ENCODE results near the gene MED4. TPM values are rescaled to one million over a fixed set of nuclear protein-coding genes. Genes with fewer than 3 reads are reported as not detected.

MED4 gene
- total RNA-seq, 3 donors from 2014 or later (not counting 1 experiment from before 2014, with no cell fraction given), result 58.2 to 59.3 (median 58.4) TPM

DNA sequence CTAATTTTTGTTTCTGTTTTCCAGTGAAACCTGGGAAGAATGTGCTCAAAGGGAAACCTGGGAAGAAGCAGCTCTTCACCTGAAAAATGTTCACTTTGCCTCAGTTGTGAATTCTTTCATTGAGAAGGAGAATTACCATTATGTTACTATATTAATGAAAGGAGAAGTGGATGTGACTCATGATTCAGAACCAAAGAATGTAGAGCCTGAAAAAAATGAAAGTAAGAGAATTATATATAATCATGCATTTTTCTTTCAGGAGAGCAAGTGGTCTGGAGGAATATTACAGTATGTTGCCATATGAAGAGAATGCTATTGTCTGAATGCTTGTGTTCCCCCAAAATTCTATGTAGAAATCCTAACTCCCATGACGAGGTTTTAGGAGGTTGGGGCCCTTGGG lies 54.0 kb downstream of the MED4 start:
- no peaks in the 10 kb centered on the region for H3K27me3 Mint-ChIP-seq (ENCODE audit: low read depth in 2 of 2)
- intact Hi-C loops (cut with micrococcal nuclease), result no loop called here
- no peak for DNase-seq
- H3K36me3 Mint-ChIP-seq, result no peaks in the 10 kb centered on the region
- peaks cover 4% of the 10 kb centered on the region for H3K36me3 ChIP-seq (ENCODE audit: control insufficient read depth, insufficient read depth, low read length)
- H3K9me3 Mint-ChIP-seq, result no peaks in the 10 kb centered on the region
- no peak for ATAC-seq
- no peak overlapping the region for H3K27ac ChIP-seq (ENCODE audit: low read length)
- TF ChIP-seq, protein P1, sequence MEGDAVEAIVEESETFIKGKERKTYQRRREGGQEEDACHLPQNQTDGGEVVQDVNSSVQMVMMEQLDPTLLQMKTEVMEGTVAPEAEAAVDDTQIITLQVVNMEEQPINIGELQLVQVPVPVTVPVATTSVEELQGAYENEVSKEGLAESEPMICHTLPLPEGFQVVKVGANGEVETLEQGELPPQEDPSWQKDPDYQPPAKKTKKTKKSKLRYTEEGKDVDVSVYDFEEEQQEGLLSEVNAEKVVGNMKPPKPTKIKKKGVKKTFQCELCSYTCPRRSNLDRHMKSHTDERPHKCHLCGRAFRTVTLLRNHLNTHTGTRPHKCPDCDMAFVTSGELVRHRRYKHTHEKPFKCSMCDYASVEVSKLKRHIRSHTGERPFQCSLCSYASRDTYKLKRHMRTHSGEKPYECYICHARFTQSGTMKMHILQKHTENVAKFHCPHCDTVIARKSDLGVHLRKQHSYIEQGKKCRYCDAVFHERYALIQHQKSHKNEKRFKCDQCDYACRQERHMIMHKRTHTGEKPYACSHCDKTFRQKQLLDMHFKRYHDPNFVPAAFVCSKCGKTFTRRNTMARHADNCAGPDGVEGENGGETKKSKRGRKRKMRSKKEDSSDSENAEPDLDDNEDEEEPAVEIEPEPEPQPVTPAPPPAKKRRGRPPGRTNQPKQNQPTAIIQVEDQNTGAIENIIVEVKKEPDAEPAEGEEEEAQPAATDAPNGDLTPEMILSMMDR (IDR thresholded peaks at IDR 0.05), result no peak
- H3K27ac Mint-ChIP-seq, result peak overlapping the region in 1 of 2 donors; percentile 57
- peaks cover 21% of the 10 kb centered on the region in 2 donors for H3K4me1 Mint-ChIP-seq
- H3K9me3 ChIP-seq (ENCODE audit: control insufficient read depth, insufficient read depth, low read length), result no peaks in the 10 kb centered on the region
- H3K27me3 ChIP-seq (ENCODE audit: control insufficient read depth, insufficient read depth, low read length), result no peaks in the 10 kb centered on the region
- H3K4me3 ChIP-seq (ENCODE audit: low read length), result no peak overlapping the region
- no CpG with 5 or more reads among the region's 1 CpG for WGBS (ENCODE audit: insufficient coverage)
- H3K4me3 Mint-ChIP-seq, result no peak overlapping the region
- H3K4me1 ChIP-seq (ENCODE audit: control insufficient read depth, insufficient read depth, low read length), result peaks cover 13% of the 10 kb centered on the region

DNA sequence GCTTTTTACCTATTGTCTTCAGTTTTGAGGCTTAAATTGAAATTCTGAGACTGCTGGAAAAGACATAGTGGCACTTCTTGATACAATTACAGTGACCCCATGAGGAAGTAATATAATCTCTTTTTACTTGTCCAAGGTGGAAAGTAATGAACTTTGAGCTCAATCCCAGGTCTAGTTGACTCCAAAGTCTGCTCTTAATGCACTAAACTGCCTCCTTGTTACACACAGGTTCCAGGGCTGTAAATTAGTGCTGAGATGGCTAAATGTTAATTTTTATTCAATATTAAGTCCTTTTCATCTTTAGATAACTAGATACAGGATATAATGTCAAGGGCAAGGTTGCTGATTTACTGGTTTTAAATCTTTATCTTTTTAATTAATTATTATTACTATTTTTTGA lies 54.9 kb downstream of the MED4 start:
- no peak for ATAC-seq

DNA sequence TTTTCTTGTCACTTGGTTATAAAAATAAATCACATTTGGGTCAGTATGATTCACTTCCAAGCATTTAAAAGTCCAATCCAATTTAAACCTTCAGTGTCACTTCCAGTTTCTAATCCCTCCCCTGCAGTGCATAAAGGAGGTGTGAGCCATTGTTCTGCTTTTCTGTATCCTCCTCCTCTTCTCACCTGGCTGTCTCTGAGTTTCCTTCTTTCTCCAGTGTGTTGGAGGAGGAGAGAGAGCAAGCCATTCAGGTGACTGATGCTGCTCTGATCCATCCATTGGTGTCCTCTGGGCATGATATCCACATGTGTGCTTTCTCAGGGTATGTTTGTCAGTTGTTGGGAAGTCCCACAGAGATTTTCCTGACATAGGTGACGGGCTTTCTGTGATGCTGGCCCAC lies 56.1 kb downstream of the MED4 start:
- no peak overlapping the region for H3K4me3 ChIP-seq (ENCODE audit: low read length)
- H3K27ac ChIP-seq (ENCODE audit: low read length), result no peak overlapping the region
- H3K4me1 Mint-ChIP-seq, result peaks cover 21% of the 10 kb centered on the region in 2 donors
- intact Hi-C loops (cut with micrococcal nuclease), result loop anchor here (2.0 to 5.0 kb wide), 2 partner anchors 38 to 264 kb away; partner anchors contain the start of genes RB1 and SUCLA2
- TF ChIP-seq, protein P1 (IDR thresholded peaks at IDR 0.05), result no peak
- 100% methylated on average over 1 of the region's 1 CpG for WGBS (ENCODE audit: insufficient coverage)
- ATAC-seq (no peak), DNase-seq (peak in 1 of 2 donors; percentile 12)
- H3K9me3 Mint-ChIP-seq, result no peaks in the 10 kb centered on the region
- no peaks in the 10 kb centered on the region for H3K27me3 ChIP-seq (ENCODE audit: control insufficient read depth, insufficient read depth, low read length)
- H3K36me3 ChIP-seq (ENCODE audit: control insufficient read depth, insufficient read depth, low read length), result peaks cover 4% of the 10 kb centered on the region
- peak overlapping the region; percentile 90 for H3K4me3 Mint-ChIP-seq
- H3K27me3 Mint-ChIP-seq (ENCODE audit: low read depth in 2 of 2), result no peaks in the 10 kb centered on the region
- no peaks in the 10 kb centered on the region for H3K36me3 Mint-ChIP-seq
- H3K27ac Mint-ChIP-seq, result peak overlapping the region; percentile 97 to 99
- H3K9me3 ChIP-seq (ENCODE audit: control insufficient read depth, insufficient read depth, low read length), result no peaks in the 10 kb centered on the region
- H3K4me1 ChIP-seq (ENCODE audit: control insufficient read depth, insufficient read depth, low read length), result peaks cover 13% of the 10 kb centered on the region

More for the DNA sequence above, 54.9 kb downstream of the MED4 start:
- Mint-ChIP-seq H3K36me3 (no peaks in the 10 kb centered on the region), H3K27me3 (ENCODE audit: low read depth in 2 of 2) (no peaks in the 10 kb centered on the region), H3K4me1 (peaks cover 21% of the 10 kb centered on the region in 2 donors), H3K27ac (peak overlapping the region; percentile 97 to 99), H3K4me3 (peak overlapping the region; percentile 31), H3K9me3 (no peaks in the 10 kb centered on the region)
- TF ChIP-seq, protein P1 (IDR thresholded peaks at IDR 0.05), result no peak
- Histone ChIP-seq H3K4me3 (ENCODE audit: low read length) (no peak overlapping the region), H3K9me3 (ENCODE audit: control insufficient read depth, insufficient read depth, low read length) (no peaks in the 10 kb centered on the region), H3K27ac (ENCODE audit: low read length) (no peak overlapping the region), H3K27me3 (ENCODE audit: control insufficient read depth, insufficient read depth, low read length) (no peaks in the 10 kb centered on the region), H3K4me1 (ENCODE audit: control insufficient read depth, insufficient read depth, low read length) (peaks cover 13% of the 10 kb centered on the region), H3K36me3 (ENCODE audit: control insufficient read depth, insufficient read depth, low read length) (peaks cover 4% of the 10 kb centered on the region)
- DNase-seq, result no peak
- intact Hi-C loops (cut with micrococcal nuclease), result no loop called here

Measured in natural killer cell (primary cell).